GM12875 (cell line): ENCODE results near the gene UACA.
"Not testable (repeated sequence)": the region's sequence is repeated elsewhere in the genome, so short reads cannot be mapped to it uniquely, and the experiment has no call there.

Experiments
- H3K4me3 ChIP-seq: one replicate; pipeline ENCODE4 v1.5.1; 2011; ENCODE audit warnings: low read depth, low read length, control low read depth
- TF ChIP-seq, protein P1 (sequence below): IDR thresholded peaks from 2 replicates; pipeline ENCODE4 v1.5.1; 2011; ENCODE audit warnings: low read depth, mild to moderate bottlenecking, control low read depth, inconsistent platforms, low read length, moderate library complexity, borderline replicate concordance; ENCODE audit not compliant: insufficient read depth

UACA gene

DNA sequence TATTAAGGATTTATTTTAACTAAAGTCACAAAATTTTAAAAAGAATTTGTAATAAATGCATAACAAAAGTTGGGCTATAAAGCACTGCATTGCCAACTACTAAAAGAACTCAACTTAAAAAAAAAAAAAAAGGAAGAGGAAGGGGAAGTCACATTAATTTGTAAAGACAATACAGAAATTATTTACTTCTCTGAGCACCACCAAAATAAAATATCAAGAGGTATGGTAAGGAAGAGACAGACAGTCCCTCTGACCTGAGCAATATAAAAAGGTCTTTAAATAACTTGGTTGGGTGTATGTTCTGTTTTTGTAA lies 83.5 kb downstream of the UACA start:
- TF ChIP-seq, protein P1, sequence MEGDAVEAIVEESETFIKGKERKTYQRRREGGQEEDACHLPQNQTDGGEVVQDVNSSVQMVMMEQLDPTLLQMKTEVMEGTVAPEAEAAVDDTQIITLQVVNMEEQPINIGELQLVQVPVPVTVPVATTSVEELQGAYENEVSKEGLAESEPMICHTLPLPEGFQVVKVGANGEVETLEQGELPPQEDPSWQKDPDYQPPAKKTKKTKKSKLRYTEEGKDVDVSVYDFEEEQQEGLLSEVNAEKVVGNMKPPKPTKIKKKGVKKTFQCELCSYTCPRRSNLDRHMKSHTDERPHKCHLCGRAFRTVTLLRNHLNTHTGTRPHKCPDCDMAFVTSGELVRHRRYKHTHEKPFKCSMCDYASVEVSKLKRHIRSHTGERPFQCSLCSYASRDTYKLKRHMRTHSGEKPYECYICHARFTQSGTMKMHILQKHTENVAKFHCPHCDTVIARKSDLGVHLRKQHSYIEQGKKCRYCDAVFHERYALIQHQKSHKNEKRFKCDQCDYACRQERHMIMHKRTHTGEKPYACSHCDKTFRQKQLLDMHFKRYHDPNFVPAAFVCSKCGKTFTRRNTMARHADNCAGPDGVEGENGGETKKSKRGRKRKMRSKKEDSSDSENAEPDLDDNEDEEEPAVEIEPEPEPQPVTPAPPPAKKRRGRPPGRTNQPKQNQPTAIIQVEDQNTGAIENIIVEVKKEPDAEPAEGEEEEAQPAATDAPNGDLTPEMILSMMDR, result no peak
- no peak overlapping the region for H3K4me3 ChIP-seq

DNA sequence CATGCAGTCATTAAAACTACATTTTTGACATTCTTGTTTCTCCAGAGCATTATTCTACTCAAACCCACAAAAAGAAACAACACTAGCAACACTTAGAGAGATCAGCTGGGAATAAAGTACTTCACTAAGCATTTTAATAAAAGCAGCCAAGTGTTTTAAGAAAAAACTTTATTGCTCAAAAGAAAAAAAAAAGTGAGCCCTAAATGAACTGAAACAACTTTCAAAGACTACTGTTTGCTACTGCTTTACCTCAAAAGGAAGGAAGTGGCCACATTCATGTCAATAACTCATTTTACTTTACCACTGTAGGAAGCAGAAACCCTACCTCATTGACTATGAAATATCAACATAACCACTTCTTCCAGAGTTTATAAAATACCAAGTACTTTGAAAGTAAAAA lies 91.3 kb downstream of the UACA start:
- no peak overlapping the region for H3K4me3 ChIP-seq
- TF ChIP-seq, protein P1, result no peak

DNA sequence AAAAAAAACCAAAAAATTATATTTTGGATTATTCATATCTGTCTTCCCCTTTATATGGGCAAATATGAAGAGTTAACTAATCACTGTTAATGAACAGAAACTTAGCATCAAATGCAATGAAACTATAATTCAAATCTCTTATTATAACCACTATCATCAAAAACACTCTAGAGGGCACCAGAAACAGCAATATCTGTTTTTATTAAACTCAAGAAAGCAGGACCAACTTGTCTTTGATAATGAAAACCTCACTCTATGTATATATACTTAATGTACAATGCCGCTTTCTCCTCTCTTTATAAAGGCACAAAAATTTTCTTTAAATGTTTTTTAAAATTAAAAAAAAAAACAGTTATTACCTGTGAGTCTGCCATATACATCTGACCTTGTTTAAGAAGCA lies 92.7 kb downstream of the UACA start:
- no peak overlapping the region for H3K4me3 ChIP-seq
- TF ChIP-seq, protein P1, result no peak

DNA sequence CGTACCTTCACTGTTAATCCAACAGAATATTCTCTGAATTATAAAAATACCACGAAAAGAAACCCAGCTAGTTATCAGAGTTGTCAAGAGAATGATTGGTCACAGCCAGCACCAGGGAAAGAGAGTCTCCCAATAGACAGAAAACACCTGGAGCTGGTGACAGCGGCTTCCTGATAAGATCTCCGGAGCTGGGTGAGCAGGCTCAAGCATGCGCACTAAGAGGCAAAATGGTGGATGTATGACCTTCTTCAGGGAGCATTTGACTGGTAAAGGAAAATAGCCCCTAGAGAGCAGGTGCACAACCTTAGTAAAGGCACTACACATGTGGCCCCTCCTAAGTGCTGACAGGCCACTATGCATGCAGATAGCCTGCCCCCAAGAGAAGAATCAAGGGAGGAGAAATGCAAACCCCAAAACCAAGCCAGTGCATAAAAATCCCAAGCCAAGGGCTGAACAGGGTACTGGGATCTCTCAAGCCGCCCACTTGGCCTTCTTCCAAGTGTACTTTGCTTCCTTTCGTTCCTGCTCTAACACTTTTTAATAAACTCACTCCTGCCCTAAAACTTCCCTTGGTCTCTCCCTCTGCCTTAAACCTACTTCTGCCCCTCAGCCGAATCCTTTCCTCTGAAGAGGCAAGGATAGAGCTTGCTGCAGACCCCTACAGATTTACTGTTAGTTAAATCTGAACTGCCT lies 93.2 kb downstream of the UACA start:
- H3K4me3 ChIP-seq, result no peak overlapping the region
- TF ChIP-seq, protein P1, result no peak

DNA sequence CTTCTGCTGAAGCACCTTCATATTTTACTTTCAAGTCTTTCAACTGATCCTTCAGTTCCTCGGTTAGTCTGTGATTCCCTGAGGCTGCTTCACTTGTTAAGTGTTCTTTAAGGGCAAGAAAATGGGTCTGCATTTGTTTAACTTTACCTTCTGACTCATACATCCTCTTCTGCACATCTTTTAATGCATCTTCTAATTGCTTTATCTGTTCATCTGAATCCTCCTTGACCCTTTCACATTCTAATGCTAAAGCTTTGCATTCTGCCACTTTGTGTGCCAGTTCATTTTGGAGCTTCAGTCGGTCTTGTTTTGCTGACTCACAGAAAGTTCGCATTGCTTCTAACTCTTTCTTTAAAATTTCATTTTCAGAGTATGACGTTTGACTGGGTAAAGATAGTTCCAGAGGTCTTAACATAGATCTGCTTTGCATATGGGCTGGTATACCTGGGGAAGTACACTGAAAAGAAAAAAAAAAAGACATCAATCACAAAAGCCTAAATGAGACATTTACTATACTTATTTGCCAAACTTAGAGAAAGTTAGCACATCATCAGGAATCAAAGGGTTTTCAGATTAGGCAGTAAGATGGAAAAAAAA lies 94.3 kb downstream of the UACA start:
- TF ChIP-seq, protein P1, result no peak
- H3K4me3 ChIP-seq, result no peak overlapping the region

DNA sequence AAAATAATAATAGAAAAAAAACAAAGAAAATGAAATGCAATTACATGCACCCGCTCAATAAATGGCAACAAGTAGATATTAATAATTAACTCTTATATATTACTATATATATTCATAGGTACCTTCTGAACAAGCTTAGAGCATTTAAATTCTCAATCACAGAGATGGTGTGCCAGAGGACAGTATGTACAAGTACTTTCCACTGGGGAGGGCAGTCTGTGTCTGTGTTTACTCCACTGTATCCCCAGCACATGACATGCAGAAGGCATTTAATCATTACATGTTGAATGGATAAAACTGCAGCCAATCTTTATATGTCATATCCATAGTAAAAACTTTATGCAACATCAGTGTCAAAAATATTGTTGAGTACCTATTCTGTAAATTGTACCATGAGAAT lies 97.8 kb downstream of the UACA start:
- no peak overlapping the region for H3K4me3 ChIP-seq
- TF ChIP-seq, protein P1, result no peak

DNA sequence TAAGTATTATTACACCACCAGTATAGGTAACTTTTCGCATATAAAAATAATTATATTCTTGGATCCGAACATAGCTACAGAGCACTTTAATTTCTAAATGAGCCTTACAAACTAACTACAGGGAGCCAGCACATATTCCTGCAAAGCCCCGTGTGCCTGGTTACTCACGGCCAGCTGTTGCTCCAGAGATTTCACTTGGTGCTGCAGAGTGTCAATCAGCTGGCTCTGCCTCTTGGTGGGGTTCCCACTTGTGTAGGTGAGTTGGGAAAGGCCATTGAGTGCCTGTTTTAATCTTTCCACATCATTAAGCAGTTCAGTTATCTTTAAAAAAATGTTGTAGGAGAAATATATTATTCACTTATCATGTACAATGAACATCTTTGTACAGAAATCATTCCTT lies 98.9 kb downstream of the UACA start:
- no peak overlapping the region for H3K4me3 ChIP-seq
- TF ChIP-seq, protein P1, result no peak

DNA sequence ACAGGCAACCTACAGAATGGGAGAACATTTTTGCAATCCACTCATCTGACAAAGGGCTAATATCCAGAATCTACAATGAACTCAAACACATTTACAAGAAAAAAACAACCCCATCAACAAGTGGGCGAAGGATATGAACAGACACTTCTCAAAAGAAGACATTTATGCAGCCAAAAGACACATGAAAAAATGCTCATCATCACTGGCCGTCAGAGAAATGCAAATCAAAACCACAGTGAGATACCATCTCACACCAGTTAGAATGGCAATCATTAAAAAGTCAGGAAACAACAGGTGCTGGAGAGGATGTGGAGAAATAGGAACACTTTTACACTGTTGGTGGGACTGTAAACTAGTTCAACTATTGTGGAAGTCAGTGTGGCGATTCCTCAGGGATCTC lies 100.3 kb downstream of the UACA start:
- H3K4me3 ChIP-seq, result not testable (repeated sequence)
